ENCODE measurements around the gene APOE.

APOE gene

DNA sequence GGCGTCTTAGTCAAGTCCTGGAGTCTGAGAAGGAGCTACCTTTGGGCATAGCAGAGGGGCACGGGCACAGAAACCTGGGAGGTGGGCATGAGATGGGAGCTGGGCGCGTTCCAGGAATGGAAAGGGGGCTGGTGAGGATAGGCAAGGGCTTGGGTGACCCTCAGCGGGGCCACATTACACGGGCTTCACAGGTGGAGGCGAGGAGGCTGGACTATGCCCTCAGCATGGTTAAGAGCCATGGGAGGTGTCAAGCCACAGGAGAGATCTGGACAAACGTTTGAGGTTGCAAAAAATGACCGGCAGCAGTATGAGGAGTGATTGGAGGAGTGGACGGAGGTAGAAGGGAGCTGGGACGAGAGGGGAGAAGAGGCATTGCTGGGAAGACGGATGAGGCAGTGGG is 38.0 kb upstream of the APOE start:
- no peak for DNase-seq (ENCODE audit: low spot score)
- in situ Hi-C loops (cut with MboI; ENCODE audit: low sequenced_read_pairs, unreplicated experiment), result no loop called here

DNA sequence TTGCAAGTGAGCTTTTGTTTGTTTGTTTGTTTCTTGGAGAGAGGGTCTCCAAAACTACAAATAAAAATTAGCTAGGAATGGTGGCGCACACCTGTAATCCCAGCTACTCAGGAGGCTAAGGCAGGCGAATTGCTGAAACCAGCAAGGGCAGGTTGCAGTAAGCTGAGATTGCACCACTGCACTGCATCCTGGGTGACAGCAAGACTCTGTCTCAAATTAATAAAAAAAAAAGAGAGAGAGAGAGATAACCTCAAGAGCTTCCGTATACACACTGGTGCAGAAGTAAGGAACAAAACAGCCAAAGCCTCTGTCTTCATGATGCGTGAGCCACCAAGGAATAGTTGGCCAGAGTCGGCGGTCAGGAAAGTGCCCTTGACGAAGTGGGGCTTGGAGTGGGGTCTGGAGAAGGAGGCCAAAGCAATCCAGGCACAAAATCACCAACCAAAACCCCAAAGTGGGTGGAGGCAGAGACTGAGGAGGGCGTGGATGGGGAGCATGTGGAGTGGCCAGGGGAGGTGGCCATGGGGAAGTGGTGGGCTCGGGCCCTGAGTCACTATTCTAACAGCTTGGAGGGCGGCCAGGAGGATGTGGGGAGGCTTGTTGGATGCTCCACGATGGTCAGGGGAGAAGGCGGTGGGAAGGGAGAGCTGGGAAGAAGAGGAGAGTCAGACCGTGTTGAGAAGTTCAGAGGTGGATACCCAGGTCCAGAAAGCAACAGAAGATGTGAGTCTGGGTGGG is 35.7 kb upstream of the APOE start:
- no peak for TF ChIP-seq CTCF (IDR thresholded peaks at IDR 0.05; ENCODE audit: borderline replicate concordance, control extremely low read depth, extremely low read depth, insufficient read depth, missing control alignments)
- DNase-seq (ENCODE audit: low spot score), result no peak
- in situ Hi-C loops (cut with MboI; ENCODE audit: low sequenced_read_pairs, unreplicated experiment), result no loop called here

More for the DNA sequence above, 38.0 kb upstream of the APOE start:
- no peak for TF ChIP-seq CTCF (IDR thresholded peaks at IDR 0.05; ENCODE audit: borderline replicate concordance, control extremely low read depth, extremely low read depth, insufficient read depth, missing control alignments)

- TF ChIP-seq CTCF (IDR thresholded peaks at IDR 0.05; ENCODE audit: borderline replicate concordance, control extremely low read depth, extremely low read depth, insufficient read depth, missing control alignments), result no peak
- in situ Hi-C loops (cut with MboI; ENCODE audit: low sequenced_read_pairs, unreplicated experiment), result no loop called here
- DNase-seq (ENCODE audit: low spot score), result no peak
Measured at GRCh38 chr19:44871809-44872208, 33.8 kb upstream of the APOE start.

DNA sequence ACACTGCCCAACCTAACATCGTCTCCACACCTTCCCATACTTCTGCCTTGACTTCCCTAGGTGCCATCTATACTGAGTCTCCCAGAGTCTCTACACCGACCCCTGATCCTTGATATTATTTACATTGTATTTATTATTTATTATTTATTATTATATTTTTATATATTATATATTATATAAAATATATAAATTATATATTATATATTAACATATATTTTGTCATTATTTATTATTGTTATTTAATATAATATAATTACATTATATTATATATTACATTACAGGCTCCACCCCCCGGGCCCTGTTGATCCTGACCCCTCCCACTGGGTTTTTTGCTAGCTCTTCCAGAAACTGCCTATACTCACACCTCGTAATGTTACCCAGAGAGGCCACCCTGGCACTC is 32.9 kb upstream of the APOE start:
- no peak for DNase-seq (ENCODE audit: low spot score)
- TF ChIP-seq CTCF (IDR thresholded peaks at IDR 0.05; ENCODE audit: borderline replicate concordance, control extremely low read depth, extremely low read depth, insufficient read depth, missing control alignments), result no peak
- in situ Hi-C loops (cut with MboI; ENCODE audit: low sequenced_read_pairs, unreplicated experiment), result no loop called here

DNA sequence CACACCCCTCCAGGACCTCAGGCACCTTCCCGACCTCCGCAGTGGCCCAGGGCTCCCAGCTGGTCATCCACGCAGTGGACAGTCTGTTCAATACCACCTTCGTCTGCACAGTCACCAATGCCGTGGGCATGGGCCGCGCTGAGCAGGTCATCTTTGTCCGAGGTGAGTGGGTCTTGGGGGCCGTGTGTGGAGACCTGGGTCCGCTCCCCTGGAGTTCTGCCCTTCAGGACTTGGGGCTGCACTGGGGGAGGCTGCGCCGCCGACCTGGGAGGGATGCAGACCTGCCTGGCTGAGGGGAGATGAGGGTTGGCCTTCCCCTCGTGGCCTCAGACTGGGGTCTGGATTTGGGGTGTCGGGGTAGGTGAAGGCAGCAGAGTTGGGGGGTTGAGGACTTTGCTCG is 31.3 kb upstream of the APOE start:
- DNase-seq (ENCODE audit: low spot score), result no peak
- in situ Hi-C loops (cut with MboI; ENCODE audit: low sequenced_read_pairs, unreplicated experiment), result no loop called here
- TF ChIP-seq CTCF (IDR thresholded peaks at IDR 0.05; ENCODE audit: borderline replicate concordance, control extremely low read depth, extremely low read depth, insufficient read depth, missing control alignments), result no peak

DNA sequence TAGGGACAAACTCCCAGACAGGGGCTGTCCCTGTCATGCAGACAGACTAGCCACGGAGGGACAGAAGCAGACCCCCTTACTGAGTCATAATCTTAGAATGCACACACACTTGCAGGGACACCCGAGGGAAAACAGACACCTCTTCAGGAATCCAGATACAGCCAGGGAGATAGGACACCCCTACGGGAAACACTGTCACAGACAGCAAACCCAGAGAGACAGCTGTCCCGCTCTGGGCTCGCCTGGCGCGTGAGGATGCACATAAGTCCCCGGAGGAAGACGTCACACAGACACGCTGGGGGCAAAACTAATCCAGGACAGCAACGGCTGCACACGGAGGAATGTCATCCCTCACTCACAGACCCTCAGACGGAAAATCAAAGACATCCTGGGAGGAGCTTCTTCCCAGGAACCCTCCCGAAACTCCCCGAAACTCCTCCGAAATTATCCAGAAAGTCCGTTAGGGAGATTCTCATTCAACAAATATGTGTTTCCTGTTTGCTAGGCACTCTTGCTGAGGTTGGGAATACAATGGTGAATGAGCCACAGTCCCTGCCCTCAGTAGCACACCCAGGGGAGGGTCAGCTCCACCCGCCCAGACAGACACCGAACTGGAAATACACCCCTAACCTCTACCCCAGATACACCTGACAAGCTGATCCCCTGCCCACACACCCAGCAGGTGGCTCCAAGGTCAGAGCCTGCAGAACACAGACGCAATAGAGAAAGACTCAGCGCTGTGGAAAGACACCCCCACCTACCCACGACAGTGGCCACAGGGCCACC is 29.7 kb upstream of the APOE start:
- TF ChIP-seq CTCF (IDR thresholded peaks at IDR 0.05; ENCODE audit: borderline replicate concordance, control extremely low read depth, extremely low read depth, insufficient read depth, missing control alignments), result no peak
- in situ Hi-C loops (cut with MboI; ENCODE audit: low sequenced_read_pairs, unreplicated experiment), result no loop called here
- no peak for DNase-seq (ENCODE audit: low spot score)
